HepG2 (cell line): ENCODE data around the gene CPSF4. TPM values are rescaled to one million over a fixed set of nuclear protein-coding genes. Genes with fewer than 3 reads are reported as not detected.

ENCODE experiments used
- NPAS2 ChIP-seq: sonication (generic); formaldehyde crosslinking; IDR thresholded peaks from 2 replicates; pipeline ENCODE4 v1.8.0; 2022; ENCODE audit warnings: mild to moderate bottlenecking, missing genetic modification reagents, borderline replicate concordance
- PHF5A ChIP-seq: IDR thresholded peaks from one replicate; pipeline ENCODE4 v1.6.1; 2018; ENCODE audit warnings: low read depth, missing genetic modification reagents; ENCODE audit not compliant: unreplicated experiment
- RELA ChIP-seq: sonication (generic); formaldehyde crosslinking; IDR thresholded peaks from 2 replicates; pipeline ENCODE4 v1.4.0; 2020; ENCODE audit warnings: missing genetic modification reagents
- SP4 ChIP-seq: sonication (generic); formaldehyde crosslinking; IDR thresholded peaks from 2 replicates; pipeline ENCODE4 v1.8.1; 2023; ENCODE audit warnings: mild to moderate bottlenecking, missing genetic modification reagents
- TGIF2 ChIP-seq: IDR thresholded peaks from 2 replicates; pipeline ENCODE4 v1.6.1; 2016; ENCODE audit warnings: control low read depth, missing compliant biosample characterization
- ZNF225 ChIP-seq: sonication (generic); formaldehyde crosslinking; IDR thresholded peaks from 2 replicates; pipeline ENCODE4 v1.4.0; 2020; ENCODE audit warnings: mild to moderate bottlenecking, missing genetic modification reagents
- ZNF616 ChIP-seq: sonication (generic); formaldehyde crosslinking; IDR thresholded peaks from 2 replicates; pipeline ENCODE4 v1.5.0; 2020; ENCODE audit warnings: low read depth, mild to moderate bottlenecking, missing genetic modification reagents
- ZNF629 ChIP-seq: sonication (generic); formaldehyde crosslinking; conservative IDR thresholded peaks from 2 replicates; pipeline ENCODE4 v1.5.0; 2020; ENCODE audit warnings: missing genetic modification reagents
- polyA plus RNA-seq, 8 experiments: library from polyadenylated mRNA; depleted of rRNA in 3 of 8; stranded (reverse) in 7 of 8; unstranded in 1 of 8; fragments of >200 nt; fragmentation: Illumina TruSeq in 4 of 8; extraction: Trizol in 4 of 8; gene quantifications; 2 replicates each; pipeline versions ENCODE4 v1.2.1 to v1.2.3, GENCODE V29; 2011 to 2016; ENCODE audit warnings: low read depth in 4 of 8, missing spikeins in 1 of 8, mixed read lengths in 1 of 8; ENCODE audit not compliant: insufficient read depth in 1 of 8
- total RNA-seq, 5 experiments: library from RNA; depleted of rRNA; stranded (reverse); fragments of >200 nt; fragmentation: Illumina TruSeq; extraction: Trizol; gene quantifications; 2 replicates each; pipeline ENCODE4 v1.2.3, GENCODE V29; 2016; ENCODE audit warnings: low read depth in 1 of 5
- TF ChIP-seq, protein P1 (sequence below): IDR thresholded peaks from 2 replicates; pipeline ENCODE4 v1.6.1; 2012; ENCODE audit warnings: inconsistent platforms
- TF ChIP-seq, protein P2 (sequence below): sonication (generic); formaldehyde crosslinking; IDR thresholded peaks from 2 replicates; pipeline ENCODE4 v1.9.0; 2021; ENCODE audit warnings: mild to moderate bottlenecking, missing genetic modification reagents
- TF ChIP-seq, protein P3 (sequence below): sonication (generic); formaldehyde crosslinking; IDR thresholded peaks from 2 replicates; pipeline ENCODE4 v1.5.1; 2020; ENCODE audit warnings: missing genetic modification reagents, mild to moderate bottlenecking, borderline replicate concordance
- TF ChIP-seq, protein P4 (sequence below): sonication (generic); formaldehyde crosslinking; IDR thresholded peaks from 2 replicates; pipeline ENCODE4 v1.4.0; 2020; ENCODE audit warnings: missing genetic modification reagents
- TF ChIP-seq, protein P5 (sequence below): sonication (generic); formaldehyde crosslinking; IDR thresholded peaks from 2 replicates; pipeline ENCODE4 v1.4.0; 2020; ENCODE audit warnings: missing genetic modification reagents; ENCODE audit errors: not compliant biosample characterization
- TF ChIP-seq, protein P6 (sequence below): sonication (generic); formaldehyde crosslinking; conservative IDR thresholded peaks from 2 replicates; pipeline ENCODE4 v1.8.0; 2022; ENCODE audit warnings: mild to moderate bottlenecking, moderate library complexity, missing genetic modification reagents
- TF ChIP-seq, protein P7 (sequence below): sonication (generic); formaldehyde crosslinking; IDR thresholded peaks from 2 replicates; pipeline ENCODE4 v1.5.1; 2020; ENCODE audit warnings: missing genetic modification reagents, mild to moderate bottlenecking, borderline replicate concordance

The CPSF4 gene
- total and polyA plus RNA-seq, 2 of the 13 experiments (the other 11 are each of a cell fraction or from before 2014, with no cell fraction given) = 34.1 to 49.6 TPM

DNA sequence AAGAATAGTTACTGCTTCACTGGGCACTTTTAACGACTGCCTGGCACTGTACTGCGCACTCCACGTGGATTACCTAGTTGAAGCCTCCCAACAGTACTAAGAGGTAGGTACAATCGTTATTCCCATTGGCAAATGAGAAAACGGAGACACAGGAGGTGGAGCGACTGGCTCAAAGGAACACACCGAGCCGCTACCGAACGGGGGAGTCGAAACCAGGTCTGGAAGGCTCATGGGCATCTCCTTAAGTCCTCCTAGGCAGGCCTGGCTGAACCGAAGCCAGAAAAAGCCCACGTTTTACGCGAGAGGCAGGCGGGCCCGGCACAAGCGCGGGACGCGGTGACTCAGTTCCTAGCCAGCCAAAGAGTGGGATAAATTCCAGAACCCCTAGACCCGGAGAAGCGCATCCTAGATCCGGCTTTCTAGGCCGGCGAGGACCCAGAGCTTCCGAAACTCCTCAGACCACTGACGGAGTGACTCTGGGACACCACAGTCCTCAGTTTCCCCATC is 30.8 kb upstream of the CPSF4 start (continued):
- TF ChIP-seq, protein P1, sequence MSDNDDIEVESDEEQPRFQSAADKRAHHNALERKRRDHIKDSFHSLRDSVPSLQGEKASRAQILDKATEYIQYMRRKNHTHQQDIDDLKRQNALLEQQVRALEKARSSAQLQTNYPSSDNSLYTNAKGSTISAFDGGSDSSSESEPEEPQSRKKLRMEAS = peak; percentile 83
- TF ChIP-seq TGIF2 (CRISPR knock-in tag) (peak; percentile 21), SP4 (CRISPR knock-in tag) (no peak), ZNF629 (0 out of 2 replicates have a peak, but pooled peaks have one; percentile 4), PHF5A (CRISPR knock-in tag) (no peak), ZNF616 (no peak), ZNF225 (0 out of 2 replicates have a peak, but pooled peaks have one; percentile 8), NPAS2 (CRISPR knock-in tag) (no peak), RELA (no peak)
- TF ChIP-seq, protein P2, sequence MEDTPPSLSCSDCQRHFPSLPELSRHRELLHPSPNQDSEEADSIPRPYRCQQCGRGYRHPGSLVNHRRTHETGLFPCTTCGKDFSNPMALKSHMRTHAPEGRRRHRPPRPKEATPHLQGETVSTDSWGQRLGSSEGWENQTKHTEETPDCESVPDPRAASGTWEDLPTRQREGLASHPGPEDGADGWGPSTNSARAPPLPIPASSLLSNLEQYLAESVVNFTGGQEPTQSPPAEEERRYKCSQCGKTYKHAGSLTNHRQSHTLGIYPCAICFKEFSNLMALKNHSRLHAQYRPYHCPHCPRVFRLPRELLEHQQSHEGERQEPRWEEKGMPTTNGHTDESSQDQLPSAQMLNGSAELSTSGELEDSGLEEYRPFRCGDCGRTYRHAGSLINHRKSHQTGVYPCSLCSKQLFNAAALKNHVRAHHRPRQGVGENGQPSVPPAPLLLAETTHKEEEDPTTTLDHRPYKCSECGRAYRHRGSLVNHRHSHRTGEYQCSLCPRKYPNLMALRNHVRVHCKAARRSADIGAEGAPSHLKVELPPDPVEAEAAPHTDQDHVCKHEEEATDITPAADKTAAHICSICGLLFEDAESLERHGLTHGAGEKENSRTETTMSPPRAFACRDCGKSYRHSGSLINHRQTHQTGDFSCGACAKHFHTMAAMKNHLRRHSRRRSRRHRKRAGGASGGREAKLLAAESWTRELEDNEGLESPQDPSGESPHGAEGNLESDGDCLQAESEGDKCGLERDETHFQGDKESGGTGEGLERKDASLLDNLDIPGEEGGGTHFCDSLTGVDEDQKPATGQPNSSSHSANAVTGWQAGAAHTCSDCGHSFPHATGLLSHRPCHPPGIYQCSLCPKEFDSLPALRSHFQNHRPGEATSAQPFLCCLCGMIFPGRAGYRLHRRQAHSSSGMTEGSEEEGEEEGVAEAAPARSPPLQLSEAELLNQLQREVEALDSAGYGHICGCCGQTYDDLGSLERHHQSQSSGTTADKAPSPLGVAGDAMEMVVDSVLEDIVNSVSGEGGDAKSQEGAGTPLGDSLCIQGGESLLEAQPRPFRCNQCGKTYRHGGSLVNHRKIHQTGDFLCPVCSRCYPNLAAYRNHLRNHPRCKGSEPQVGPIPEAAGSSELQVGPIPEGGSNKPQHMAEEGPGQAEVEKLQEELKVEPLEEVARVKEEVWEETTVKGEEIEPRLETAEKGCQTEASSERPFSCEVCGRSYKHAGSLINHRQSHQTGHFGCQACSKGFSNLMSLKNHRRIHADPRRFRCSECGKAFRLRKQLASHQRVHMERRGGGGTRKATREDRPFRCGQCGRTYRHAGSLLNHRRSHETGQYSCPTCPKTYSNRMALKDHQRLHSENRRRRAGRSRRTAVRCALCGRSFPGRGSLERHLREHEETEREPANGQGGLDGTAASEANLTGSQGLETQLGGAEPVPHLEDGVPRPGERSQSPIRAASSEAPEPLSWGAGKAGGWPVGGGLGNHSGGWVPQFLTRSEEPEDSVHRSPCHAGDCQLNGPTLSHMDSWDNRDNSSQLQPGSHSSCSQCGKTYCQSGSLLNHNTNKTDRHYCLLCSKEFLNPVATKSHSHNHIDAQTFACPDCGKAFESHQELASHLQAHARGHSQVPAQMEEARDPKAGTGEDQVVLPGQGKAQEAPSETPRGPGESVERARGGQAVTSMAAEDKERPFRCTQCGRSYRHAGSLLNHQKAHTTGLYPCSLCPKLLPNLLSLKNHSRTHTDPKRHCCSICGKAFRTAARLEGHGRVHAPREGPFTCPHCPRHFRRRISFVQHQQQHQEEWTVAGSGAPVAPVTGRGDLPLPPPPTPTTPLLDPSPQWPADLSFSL (CRISPR knock-in tag) = no peak
- TF ChIP-seq, protein P3, sequence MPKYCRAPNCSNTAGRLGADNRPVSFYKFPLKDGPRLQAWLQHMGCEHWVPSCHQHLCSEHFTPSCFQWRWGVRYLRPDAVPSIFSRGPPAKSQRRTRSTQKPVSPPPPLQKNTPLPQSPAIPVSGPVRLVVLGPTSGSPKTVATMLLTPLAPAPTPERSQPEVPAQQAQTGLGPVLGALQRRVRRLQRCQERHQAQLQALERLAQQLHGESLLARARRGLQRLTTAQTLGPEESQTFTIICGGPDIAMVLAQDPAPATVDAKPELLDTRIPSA (CRISPR knock-in tag) = no peak
- TF ChIP-seq, protein P4, sequence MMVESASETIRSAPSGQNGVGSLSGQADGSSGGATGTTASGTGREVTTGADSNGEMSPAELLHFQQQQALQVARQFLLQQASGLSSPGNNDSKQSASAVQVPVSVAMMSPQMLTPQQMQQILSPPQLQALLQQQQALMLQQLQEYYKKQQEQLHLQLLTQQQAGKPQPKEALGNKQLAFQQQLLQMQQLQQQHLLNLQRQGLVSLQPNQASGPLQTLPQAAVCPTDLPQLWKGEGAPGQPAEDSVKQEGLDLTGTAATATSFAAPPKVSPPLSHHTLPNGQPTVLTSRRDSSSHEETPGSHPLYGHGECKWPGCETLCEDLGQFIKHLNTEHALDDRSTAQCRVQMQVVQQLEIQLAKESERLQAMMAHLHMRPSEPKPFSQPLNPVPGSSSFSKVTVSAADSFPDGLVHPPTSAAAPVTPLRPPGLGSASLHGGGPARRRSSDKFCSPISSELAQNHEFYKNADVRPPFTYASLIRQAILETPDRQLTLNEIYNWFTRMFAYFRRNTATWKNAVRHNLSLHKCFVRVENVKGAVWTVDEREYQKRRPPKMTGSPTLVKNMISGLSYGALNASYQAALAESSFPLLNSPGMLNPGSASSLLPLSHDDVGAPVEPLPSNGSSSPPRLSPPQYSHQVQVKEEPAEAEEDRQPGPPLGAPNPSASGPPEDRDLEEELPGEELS (CRISPR knock-in tag) = no peak
- TF ChIP-seq, protein P5, sequence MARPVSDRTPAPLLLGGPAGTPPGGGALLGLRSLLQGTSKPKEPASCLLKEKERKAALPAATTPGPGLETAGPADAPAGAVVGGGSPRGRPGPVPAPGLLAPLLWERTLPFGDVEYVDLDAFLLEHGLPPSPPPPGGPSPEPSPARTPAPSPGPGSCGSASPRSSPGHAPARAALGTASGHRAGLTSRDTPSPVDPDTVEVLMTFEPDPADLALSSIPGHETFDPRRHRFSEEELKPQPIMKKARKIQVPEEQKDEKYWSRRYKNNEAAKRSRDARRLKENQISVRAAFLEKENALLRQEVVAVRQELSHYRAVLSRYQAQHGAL (CRISPR knock-in tag) = no peak
- TF ChIP-seq, protein P6, sequence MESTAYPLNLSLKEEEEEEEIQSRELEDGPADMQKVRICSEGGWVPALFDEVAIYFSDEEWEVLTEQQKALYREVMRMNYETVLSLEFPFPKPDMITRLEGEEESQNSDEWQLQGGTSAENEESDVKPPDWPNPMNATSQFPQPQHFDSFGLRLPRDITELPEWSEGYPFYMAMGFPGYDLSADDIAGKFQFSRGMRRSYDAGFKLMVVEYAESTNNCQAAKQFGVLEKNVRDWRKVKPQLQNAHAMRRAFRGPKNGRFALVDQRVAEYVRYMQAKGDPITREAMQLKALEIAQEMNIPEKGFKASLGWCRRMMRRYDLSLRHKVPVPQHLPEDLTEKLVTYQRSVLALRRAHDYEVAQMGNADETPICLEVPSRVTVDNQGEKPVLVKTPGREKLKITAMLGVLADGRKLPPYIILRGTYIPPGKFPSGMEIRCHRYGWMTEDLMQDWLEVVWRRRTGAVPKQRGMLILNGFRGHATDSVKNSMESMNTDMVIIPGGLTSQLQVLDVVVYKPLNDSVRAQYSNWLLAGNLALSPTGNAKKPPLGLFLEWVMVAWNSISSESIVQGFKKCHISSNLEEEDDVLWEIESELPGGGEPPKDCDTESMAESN (CRISPR knock-in tag) = no peak
- TF ChIP-seq, protein P7, sequence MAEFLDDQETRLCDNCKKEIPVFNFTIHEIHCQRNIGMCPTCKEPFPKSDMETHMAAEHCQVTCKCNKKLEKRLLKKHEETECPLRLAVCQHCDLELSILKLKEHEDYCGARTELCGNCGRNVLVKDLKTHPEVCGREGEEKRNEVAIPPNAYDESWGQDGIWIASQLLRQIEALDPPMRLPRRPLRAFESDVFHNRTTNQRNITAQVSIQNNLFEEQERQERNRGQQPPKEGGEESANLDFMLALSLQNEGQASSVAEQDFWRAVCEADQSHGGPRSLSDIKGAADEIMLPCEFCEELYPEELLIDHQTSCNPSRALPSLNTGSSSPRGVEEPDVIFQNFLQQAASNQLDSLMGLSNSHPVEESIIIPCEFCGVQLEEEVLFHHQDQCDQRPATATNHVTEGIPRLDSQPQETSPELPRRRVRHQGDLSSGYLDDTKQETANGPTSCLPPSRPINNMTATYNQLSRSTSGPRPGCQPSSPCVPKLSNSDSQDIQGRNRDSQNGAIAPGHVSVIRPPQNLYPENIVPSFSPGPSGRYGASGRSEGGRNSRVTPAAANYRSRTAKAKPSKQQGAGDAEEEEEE (CRISPR knock-in tag) = no peak
